Stomach (tissue), 4 donors: ENCODE measurements around the gene ATP2B2.

Experiments used
- POLR2AphosphoS5 ChIP-seq, 3 donors: sonication (generic); formaldehyde crosslinking; IDR thresholded peaks; one replicate each; pipeline ENCODE4 v1.6.1; 2016; ENCODE audit warnings: antibody characterized with exemption in 3 of 3
- TF ChIP-seq, protein P1 (sequence below), 7 experiments: fragments of 450-650 bp in 4 of 7; fragments of 200-600 bp in 3 of 7; sonication (generic) in 3 of 7; IDR thresholded peaks; one replicate each; pipeline ENCODE4 v1.5.1; 2016 to 2019; ENCODE audit warnings: antibody characterized with exemption in 7 of 7, control low read depth in 2 of 7, mild to moderate bottlenecking in 1 of 7

- TF ChIP-seq POLR2AphosphoS5 (IDR thresholded peaks at IDR 0.05), result no peak
- TF ChIP-seq, protein P1, sequence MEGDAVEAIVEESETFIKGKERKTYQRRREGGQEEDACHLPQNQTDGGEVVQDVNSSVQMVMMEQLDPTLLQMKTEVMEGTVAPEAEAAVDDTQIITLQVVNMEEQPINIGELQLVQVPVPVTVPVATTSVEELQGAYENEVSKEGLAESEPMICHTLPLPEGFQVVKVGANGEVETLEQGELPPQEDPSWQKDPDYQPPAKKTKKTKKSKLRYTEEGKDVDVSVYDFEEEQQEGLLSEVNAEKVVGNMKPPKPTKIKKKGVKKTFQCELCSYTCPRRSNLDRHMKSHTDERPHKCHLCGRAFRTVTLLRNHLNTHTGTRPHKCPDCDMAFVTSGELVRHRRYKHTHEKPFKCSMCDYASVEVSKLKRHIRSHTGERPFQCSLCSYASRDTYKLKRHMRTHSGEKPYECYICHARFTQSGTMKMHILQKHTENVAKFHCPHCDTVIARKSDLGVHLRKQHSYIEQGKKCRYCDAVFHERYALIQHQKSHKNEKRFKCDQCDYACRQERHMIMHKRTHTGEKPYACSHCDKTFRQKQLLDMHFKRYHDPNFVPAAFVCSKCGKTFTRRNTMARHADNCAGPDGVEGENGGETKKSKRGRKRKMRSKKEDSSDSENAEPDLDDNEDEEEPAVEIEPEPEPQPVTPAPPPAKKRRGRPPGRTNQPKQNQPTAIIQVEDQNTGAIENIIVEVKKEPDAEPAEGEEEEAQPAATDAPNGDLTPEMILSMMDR (IDR thresholded peaks at IDR 0.05), result no peak
These were observed 21.6 kb downstream of the ATP2B2 start for GRCh38 chr3:10483686-10484345.
